ENCODE measurements around the gene DPP10.

The DPP10 gene

DNA sequence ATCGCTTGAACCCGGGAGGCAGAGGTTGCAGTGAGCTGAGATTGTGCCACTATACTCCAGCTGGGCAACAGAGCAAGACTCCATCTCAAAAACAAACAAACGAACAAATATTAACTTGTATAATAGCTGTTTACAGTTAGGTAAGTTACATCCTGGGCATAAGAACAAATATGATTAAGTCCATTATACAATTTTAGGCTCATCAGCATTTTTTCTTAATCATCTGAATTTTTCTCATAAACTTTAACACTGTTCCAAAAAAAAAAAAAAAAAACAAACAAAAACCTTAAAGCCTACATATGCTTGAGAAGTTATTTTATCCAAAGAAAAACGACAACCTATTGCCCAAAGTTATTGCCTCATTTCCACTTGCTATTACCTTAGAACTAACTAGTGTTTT, 1042.5 kb downstream of the DPP10 start:
- no peak for DNase-seq

- no peak for DNase-seq
Observed at GRCh38 chr2:115491186-115491793, 1048.8 kb downstream of the DPP10 start.

GRCh38 chr2:115505331-115505730, 1062.9 kb downstream of the DPP10 start:
- DNase-seq: no peak

DNA sequence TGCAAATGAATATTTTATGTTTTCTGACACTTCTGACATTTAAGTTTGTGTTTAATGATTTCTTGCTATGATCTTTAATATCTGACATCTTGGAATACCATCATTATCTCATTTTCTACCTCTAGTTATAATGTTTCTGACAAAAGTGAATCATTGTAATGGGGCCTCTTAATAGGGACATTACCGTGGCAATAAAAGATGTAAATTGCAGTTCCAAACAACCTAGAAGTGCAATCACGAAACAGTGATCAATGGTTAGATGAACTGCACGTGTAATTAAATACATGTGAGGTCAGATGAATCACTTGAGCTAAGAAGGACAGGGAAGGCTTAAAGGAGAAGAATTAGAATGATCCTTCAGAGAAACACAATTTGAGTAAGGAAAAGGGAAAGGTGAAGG, 1078.3 kb downstream of the DPP10 start:
- DNase-seq: no peak

GRCh38 chr2:115524452-115524851, 1082.0 kb downstream of the DPP10 start:
- DNase-seq: no peak

DNA sequence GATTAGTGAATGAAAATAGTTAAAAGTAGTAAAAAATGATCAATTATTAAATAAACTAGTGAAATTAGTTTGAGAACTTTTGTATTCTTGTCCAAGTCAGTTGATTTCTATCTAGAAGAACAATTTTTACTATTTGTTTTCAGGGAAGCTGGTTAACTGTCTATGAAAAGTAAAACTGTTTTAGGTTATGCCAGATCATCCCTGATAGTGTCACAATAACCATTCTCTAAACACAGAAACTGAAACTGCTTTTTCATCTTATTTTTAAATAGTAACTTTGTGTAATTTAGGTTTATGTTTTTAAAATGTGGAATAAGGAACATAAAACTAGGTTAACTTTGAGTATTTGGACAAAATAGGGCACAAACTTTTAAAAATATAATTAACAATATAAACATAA, 1087.2 kb downstream of the DPP10 start:
- DNase-seq: no peak

- no peak for DNase-seq
Observed at GRCh38 chr2:115533081-115533480, 1090.6 kb downstream of the DPP10 start.

DNA sequence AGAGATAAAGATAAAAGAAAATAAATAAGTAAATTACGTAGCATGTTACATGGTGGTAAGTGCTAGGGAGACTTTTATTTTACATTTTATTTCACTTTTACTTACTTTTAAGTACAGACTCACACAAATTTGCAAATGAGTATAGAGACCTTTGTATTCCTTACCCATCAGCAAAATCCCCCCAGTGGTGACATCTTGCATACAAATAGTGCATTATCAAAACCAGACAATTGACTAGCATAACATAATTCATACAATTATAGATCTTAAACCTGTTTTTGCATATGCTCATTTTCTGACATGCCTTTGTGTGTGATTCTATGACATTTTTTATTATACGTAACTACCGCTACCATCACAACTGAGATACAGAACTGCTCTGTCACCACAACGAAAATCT, 1099.4 kb downstream of the DPP10 start:
- no peak for DNase-seq

GRCh38 chr2:115542331-115542730, 1099.9 kb downstream of the DPP10 start:
- no peak for DNase-seq

- DNase-seq: no peak
Observed at GRCh38 chr2:115543024-115543423, 1100.6 kb downstream of the DPP10 start.

DNA sequence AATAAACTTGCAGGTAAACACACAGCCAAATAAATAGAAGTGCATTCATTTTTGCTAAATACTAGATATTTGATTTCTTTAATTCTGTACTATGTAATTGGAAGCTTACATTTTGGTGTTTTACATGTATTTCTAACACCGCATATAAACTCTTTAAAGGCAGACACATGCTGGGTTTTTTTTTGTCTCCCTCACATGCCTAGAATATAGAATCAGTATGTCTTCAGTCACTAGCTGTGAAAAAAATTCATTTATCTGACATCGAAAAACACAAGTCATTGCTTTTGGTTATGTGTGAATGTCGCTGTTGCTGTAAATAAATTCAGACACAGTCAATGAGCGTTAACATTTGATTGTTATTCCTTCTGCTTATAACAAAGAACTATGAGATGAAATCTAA, 1101.0 kb downstream of the DPP10 start:
- DNase-seq: no peak

GRCh38 chr2:115549611-115550130, 1107.2 kb downstream of the DPP10 start:
- DNase-seq: no peak

- no peak for DNase-seq
Observed at GRCh38 chr2:115552726-115553125, 1110.3 kb downstream of the DPP10 start.

DNA sequence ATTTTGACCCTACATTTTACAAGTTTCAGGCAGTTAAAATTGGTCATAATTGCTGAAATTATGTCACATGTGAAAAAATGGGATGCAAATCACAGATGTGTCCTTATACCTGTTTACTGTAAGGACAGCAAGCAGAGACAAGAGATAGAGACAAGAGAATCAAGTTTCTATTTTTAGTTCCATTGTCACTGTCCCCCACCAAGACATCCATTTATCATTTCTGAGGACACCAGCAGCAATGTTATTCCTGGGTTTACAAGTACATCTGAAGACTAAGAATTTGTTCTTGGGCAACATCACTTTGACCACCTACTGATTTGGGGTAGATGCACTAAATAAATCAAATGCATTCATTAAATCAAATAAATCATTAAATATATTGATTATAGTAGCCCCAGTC, 1111.7 kb downstream of the DPP10 start:
- DNase-seq: no peak

DNA sequence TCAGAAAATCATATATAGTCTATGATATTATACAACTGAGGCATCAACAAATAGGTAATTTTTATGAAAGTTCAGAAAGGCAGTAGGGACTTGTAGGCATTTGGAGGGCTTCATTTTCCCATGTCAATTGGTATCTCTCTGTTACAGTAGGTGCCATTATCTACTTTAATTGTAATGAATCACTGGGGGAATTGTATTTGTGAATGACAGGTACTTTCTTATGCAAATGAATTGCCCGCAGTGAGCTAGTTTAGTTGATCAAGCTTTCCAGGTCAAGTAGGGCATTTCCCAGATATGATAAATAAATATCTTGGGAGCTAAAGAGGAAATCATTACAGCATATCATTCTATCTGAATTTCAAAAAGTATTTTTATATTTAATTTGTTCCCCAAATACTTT, 1116.3 kb downstream of the DPP10 start:
- no peak for DNase-seq

DNA sequence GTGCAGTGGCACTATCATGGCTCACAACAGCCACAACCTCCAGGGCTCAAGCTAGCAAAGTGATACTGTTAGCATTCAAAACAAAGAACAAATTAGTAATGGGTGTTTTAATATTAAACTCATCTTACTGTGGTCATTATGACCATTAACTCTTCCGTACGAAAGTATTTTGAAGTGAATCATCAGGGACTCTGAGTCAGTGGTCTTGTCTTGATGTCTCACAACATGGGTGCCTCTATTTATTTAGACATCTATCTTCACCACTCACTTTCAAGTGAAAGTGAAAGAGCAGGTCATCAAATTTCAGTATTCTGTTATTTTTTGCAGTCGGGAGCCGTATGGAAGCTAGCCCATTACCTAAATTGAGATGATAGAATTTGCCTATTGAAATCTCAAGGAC, 1118.2 kb downstream of the DPP10 start:
- DNase-seq: no peak

GRCh38 chr2:115568643-115569042, 1126.2 kb downstream of the DPP10 start:
- no peak for DNase-seq

GRCh38 chr2:115569547-115569946, 1127.1 kb downstream of the DPP10 start:
- no peak for DNase-seq

DNA sequence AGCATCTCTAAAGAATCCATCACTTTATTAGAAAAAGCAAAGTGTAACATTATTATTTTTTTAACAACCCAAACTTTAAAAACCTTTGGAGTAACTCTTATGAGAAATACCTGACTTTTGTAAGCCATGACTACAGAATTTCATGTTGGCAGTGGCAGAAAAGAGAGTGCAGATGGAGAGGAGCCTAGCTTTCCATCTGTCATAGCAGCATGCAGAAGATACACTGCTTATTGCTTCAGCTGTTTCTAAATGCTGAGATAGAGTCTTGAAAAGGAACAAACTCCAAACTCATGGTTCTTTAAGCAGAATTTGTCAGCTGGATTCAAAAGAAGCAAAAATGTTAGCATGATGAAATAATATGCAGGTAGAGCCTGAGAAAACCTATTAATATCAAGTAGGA, 1130.3 kb downstream of the DPP10 start:
- no peak for DNase-seq

- no peak for DNase-seq
Observed at GRCh38 chr2:115573756-115574155, 1131.3 kb downstream of the DPP10 start.

- DNase-seq: no peak
Observed at GRCh38 chr2:115574667-115575066, 1132.2 kb downstream of the DPP10 start.

GRCh38 chr2:115580784-115581183, 1138.3 kb downstream of the DPP10 start:
- DNase-seq: no peak

DNA sequence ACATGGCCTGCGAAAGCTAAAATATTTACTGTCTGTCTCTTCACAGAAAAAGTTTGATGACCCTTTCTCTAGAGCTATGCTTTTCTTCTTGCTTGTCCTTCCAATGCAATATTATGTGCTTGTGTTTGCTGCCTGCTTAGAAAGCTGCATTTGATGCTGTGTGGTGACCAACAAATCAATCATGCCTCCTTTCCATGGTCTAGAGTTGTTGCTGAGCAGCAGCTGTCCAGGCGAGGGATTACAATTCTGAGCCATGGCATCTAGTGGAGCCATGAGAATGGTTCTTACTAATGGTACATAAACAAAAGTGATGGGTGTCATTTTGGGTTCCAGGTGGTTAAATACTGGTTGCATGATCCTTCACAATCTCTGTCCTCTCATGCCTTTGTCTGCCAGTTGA, 1142.1 kb downstream of the DPP10 start:
- no peak for DNase-seq

- DNase-seq: no peak
Observed at GRCh38 chr2:115596659-115597375, 1154.4 kb downstream of the DPP10 start.

DNA sequence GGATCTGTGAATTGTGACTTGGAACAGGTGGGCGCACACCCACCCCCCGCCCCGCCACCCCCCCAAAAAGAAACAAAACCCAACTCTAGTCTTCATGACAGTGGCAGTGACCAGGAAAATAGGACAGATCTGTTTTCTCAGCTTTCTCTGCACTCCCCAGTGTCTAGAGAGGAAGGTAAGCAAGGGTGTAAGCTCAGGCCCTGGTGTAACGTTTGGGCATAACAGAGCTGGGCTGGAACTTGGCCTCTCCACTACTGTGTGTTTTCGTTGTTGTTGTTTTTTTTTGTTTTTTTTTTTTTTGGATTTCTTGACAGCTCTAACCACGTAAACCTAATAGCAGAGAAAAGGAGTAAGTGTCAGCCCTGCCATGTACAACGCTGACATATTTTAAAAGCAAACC, 1160.8 kb downstream of the DPP10 start:
- no peak for DNase-seq
